Peyer's patch (tissue), 4 donors: ENCODE data around the gene SRA1.

Experiments used
- POLR2A ChIP-seq, 2 donors: fragments of 450-650 bp; IDR thresholded peaks; one replicate each; pipeline ENCODE4 v1.5.1; 2017; ENCODE audit warnings: antibody characterized with exemption in 2 of 2, mild to moderate bottlenecking in 2 of 2, moderate library complexity in 2 of 2
- TF ChIP-seq, protein P1 (sequence below), 6 experiments: fragments of 450-650 bp in 4 of 6; fragments of 200-600 bp in 2 of 6; sonication (generic) in 1 of 6; IDR thresholded peaks; one replicate each; pipeline ENCODE4 v1.5.1; 2017 to 2019; ENCODE audit warnings: antibody characterized with exemption in 6 of 6, mild to moderate bottlenecking in 3 of 6, moderate library complexity in 1 of 6

DNA sequence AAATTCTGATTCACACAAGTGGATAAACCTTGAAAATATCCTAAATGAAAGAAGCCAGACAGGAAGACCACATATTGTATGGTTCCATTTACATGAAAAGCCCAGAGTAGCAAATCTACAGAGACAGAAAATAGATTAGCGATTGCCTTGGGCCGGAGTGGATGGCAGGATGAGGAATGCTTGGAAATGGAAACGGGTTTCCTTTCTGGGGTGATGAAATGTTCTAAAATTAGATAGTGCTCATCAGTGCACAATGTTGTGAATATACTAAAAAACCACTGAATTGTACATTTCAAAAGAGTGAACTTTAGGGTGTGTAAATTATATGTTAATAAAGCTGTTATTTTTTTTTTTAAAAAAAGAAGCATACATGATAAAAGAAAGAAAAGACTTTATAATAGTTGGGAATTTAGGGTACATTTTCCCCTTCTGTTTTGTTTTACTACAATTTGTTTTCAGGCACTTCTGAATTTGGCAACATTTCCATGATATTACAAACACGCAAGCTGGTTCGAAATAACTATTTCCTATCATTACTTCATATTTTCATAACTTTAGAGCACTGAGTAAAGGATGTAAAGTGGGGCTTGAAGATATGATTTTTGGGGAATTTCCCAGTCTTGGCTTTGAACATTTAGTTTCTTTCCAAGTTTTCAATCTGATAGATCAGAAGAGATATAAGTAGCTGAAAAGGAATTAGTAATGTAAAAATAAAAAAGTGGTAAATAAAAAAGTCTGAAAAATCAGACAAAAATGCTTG lies 31.2 kb upstream of the SRA1 start:
- TF ChIP-seq, protein P1, sequence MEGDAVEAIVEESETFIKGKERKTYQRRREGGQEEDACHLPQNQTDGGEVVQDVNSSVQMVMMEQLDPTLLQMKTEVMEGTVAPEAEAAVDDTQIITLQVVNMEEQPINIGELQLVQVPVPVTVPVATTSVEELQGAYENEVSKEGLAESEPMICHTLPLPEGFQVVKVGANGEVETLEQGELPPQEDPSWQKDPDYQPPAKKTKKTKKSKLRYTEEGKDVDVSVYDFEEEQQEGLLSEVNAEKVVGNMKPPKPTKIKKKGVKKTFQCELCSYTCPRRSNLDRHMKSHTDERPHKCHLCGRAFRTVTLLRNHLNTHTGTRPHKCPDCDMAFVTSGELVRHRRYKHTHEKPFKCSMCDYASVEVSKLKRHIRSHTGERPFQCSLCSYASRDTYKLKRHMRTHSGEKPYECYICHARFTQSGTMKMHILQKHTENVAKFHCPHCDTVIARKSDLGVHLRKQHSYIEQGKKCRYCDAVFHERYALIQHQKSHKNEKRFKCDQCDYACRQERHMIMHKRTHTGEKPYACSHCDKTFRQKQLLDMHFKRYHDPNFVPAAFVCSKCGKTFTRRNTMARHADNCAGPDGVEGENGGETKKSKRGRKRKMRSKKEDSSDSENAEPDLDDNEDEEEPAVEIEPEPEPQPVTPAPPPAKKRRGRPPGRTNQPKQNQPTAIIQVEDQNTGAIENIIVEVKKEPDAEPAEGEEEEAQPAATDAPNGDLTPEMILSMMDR (IDR thresholded peaks at IDR 0.05), result no peak
- TF ChIP-seq POLR2A (IDR thresholded peaks at IDR 0.05), result no peak
